Parathyroid adenoma (tissue), 2 donors: ENCODE measurements around the gene TMPRSS11D.

Experiments used
- H2AFZ ChIP-seq: fragments of 300-600 bp; sonication (generic); one replicate; pipeline ENCODE4 v1.7.0; 2017; ENCODE audit warnings: antibody characterized with exemption, mild to moderate bottlenecking
- H3K27ac ChIP-seq: fragments of 300-600 bp; sonication (generic); one replicate; pipeline ENCODE4 v1.7.0; 2017
- H3K27me3 ChIP-seq: fragments of 300-600 bp; sonication (generic); one replicate; pipeline ENCODE4 v1.7.0; 2017; ENCODE audit warnings: low read length; ENCODE audit not compliant: control insufficient read depth, insufficient read depth
- H3K36me3 ChIP-seq: fragments of 300-600 bp; sonication (generic); one replicate; pipeline ENCODE4 v1.7.0; 2017; ENCODE audit warnings: low read length; ENCODE audit not compliant: control insufficient read depth, insufficient read depth
- H3K4me1 ChIP-seq: fragments of 300-600 bp; sonication (generic); one replicate; pipeline ENCODE4 v1.7.0; 2017; ENCODE audit warnings: control low read depth
- H3K4me2 ChIP-seq: fragments of 300-600 bp; sonication (generic); one replicate; pipeline ENCODE4 v1.7.0; 2017; ENCODE audit warnings: low read length
- H3K4me3 ChIP-seq: fragments of 300-600 bp; sonication (generic); one replicate; pipeline ENCODE4 v1.7.0; 2017; ENCODE audit warnings: low read depth, low read length
- H3K79me2 ChIP-seq: fragments of 300-600 bp; sonication (generic); one replicate; pipeline ENCODE4 v1.7.0; 2017; ENCODE audit warnings: control low read depth
- H3K9ac ChIP-seq: fragments of 300-600 bp; sonication (generic); one replicate; pipeline ENCODE4 v1.7.0; 2017; ENCODE audit warnings: mild to moderate bottlenecking
- H3K9me3 ChIP-seq: fragments of 300-600 bp; sonication (generic); one replicate; pipeline ENCODE4 v1.7.0; 2017; ENCODE audit warnings: low read length; ENCODE audit not compliant: control insufficient read depth
- TF ChIP-seq, protein P1 (sequence below): fragments of 300-600 bp; sonication (generic); IDR thresholded peaks from one replicate; pipeline ENCODE4 v1.7.0; 2017; ENCODE audit warnings: antibody characterized with exemption, mild to moderate bottlenecking
- donor health status: primary hyperparathyroidism.

TMPRSS11D gene

DNA sequence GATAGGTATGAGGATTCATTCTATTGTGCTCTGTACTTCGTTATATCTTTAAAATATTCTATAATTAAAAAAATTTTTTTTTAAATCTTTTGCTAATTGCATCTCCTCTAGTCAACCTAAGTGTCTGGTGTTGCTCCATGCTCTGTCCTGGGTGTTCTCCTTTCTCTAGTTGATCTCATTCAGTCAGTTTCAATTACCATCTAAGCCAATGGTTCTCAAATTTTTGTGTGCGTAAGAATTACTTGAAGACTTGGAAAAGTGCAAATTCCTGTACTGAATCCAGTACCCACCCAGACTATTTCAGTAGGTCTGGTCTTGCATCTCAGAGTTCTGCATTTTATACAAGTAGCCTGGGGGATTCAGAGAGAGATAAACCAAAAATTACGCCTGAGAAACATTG, 6.7 kb downstream of the TMPRSS11D start:
- no peaks in the 10 kb centered on the region for H3K36me3 ChIP-seq
- no peak overlapping the region for H3K9ac ChIP-seq
- TF ChIP-seq, protein P1, sequence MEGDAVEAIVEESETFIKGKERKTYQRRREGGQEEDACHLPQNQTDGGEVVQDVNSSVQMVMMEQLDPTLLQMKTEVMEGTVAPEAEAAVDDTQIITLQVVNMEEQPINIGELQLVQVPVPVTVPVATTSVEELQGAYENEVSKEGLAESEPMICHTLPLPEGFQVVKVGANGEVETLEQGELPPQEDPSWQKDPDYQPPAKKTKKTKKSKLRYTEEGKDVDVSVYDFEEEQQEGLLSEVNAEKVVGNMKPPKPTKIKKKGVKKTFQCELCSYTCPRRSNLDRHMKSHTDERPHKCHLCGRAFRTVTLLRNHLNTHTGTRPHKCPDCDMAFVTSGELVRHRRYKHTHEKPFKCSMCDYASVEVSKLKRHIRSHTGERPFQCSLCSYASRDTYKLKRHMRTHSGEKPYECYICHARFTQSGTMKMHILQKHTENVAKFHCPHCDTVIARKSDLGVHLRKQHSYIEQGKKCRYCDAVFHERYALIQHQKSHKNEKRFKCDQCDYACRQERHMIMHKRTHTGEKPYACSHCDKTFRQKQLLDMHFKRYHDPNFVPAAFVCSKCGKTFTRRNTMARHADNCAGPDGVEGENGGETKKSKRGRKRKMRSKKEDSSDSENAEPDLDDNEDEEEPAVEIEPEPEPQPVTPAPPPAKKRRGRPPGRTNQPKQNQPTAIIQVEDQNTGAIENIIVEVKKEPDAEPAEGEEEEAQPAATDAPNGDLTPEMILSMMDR = no peak
- no peak overlapping the region for H3K4me2 ChIP-seq
- H2AFZ ChIP-seq = no peak overlapping the region
- H3K27ac ChIP-seq = no peak overlapping the region
- H3K4me1 ChIP-seq = no peaks in the 10 kb centered on the region
- no peaks in the 10 kb centered on the region for H3K27me3 ChIP-seq
- H3K4me3 ChIP-seq = no peak overlapping the region
- H3K79me2 ChIP-seq = no peaks in the 10 kb centered on the region
- H3K9me3 ChIP-seq = no peaks in the 10 kb centered on the region

DNA sequence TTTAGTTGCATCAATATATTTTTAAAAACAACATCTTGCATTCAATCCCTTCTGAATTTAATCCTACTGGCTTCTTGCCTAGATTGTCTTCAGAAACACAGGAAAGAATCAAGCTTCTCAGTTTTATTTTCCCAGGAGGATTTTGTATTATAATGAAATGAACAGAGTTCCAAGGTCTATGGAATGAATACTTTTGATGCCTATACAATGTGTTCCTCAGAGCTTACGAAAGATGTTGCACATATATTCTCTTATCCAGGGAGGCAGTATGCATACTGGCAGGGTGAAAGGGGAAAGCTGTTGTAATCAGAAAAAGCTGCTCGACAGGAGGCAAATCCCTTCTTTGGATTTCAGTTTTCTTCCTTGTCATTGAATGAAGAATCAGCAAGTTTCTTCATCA, 8.8 kb downstream of the TMPRSS11D start:
- Histone ChIP-seq H3K79me2 (no peaks in the 10 kb centered on the region), H3K9me3 (no peaks in the 10 kb centered on the region), H3K9ac (no peak overlapping the region), H3K4me3 (no peak overlapping the region), H2AFZ (no peak overlapping the region), H3K27ac (no peak overlapping the region), H3K27me3 (no peaks in the 10 kb centered on the region), H3K36me3 (no peaks in the 10 kb centered on the region), H3K4me1 (no peaks in the 10 kb centered on the region), H3K4me2 (no peak overlapping the region)
- TF ChIP-seq, protein P1 = no peak

DNA sequence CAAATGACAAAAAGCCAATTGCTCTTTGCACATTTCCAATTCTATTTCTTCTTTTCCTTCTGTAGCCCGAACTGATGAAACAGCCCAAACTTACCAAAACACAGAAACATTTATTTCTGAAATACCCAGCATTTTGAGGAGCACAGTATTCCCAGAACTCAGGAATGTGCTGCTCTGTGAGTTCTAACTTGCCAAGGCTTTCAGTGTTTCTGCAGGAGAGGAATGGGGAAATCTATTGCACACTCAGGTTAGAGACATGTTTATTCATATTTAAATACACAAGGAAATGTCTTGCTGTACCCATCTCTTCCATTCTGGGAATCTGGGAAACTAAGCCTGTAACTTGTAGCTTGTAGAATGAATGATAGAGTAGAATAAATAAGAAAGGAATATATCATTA, 10.7 kb downstream of the TMPRSS11D start:
- Histone ChIP-seq H3K4me2 (no peak overlapping the region), H3K9me3 (no peaks in the 10 kb centered on the region), H3K27me3 (no peaks in the 10 kb centered on the region), H3K79me2 (no peaks in the 10 kb centered on the region), H3K27ac (no peak overlapping the region), H2AFZ (no peak overlapping the region), H3K4me3 (no peak overlapping the region), H3K36me3 (no peaks in the 10 kb centered on the region), H3K9ac (no peak overlapping the region), H3K4me1 (no peaks in the 10 kb centered on the region)
- TF ChIP-seq, protein P1 = no peak

DNA sequence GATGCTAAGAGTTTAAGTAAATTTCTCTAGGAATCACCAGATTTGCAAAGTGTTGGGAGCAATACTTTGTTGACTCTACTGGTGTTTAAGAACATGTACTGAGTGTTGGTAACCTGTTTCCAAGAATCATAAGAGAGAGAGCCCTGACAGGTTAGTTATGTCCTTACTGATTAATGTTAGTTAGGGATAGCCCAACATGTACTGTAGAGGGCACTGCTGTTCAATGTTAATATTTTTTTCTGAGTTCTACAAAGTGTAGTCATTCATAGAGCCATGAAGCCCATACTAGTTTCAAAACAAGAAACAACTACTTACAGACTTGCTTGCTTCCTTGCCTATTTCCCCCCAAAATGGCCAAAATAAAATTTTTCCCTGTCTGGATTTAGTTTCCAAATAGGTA, 11.9 kb downstream of the TMPRSS11D start:
- Histone ChIP-seq H3K9ac (no peak overlapping the region), H3K4me3 (no peak overlapping the region), H3K4me1 (no peaks in the 10 kb centered on the region), H3K4me2 (no peak overlapping the region), H3K79me2 (no peaks in the 10 kb centered on the region), H3K9me3 (no peaks in the 10 kb centered on the region), H2AFZ (no peak overlapping the region), H3K36me3 (no peaks in the 10 kb centered on the region), H3K27me3 (no peaks in the 10 kb centered on the region), H3K27ac (no peak overlapping the region)
- TF ChIP-seq, protein P1 = no peak

- no peak overlapping the region for H3K27ac ChIP-seq
- no peaks in the 10 kb centered on the region for H3K27me3 ChIP-seq
- no peak overlapping the region for H2AFZ ChIP-seq
- H3K4me2 ChIP-seq = no peak overlapping the region
- TF ChIP-seq, protein P1 = no peak
- no peaks in the 10 kb centered on the region for H3K36me3 ChIP-seq
- no peaks in the 10 kb centered on the region for H3K79me2 ChIP-seq
- H3K9me3 ChIP-seq = no peaks in the 10 kb centered on the region
- H3K4me3 ChIP-seq = no peak overlapping the region
- no peak overlapping the region for H3K9ac ChIP-seq
- no peaks in the 10 kb centered on the region for H3K4me1 ChIP-seq
Observed at GRCh38 chr4:67869580-67870190, 14.1 kb downstream of the TMPRSS11D start.
